Liver (tissue), 9 donors: ENCODE measurements around the gene SEMA6B. TPM values are rescaled to one million over a fixed set of nuclear protein-coding genes. Genes with fewer than 3 reads are reported as not detected.

Experiments used
- DNase-seq: peaks from one replicate; pipeline ENCODE4 v3.0.0-alpha.2; 2017; ENCODE audit warnings: low spot score
- H3K27ac ChIP-seq, 2 donors: one replicate each; pipeline ENCODE4 v1.7.0; 2013; ENCODE audit warnings: inconsistent platforms in 2 of 2, low read length in 2 of 2, control low read depth in 1 of 2, low read depth in 1 of 2, mild to moderate bottlenecking in 1 of 2
- H3K27me3 ChIP-seq, 4 donors: one replicate each; pipeline versions ENCODE4 v1.6.1 to v1.7.0; 2013; ENCODE audit warnings: low read length in 3 of 4, inconsistent platforms in 1 of 4, mild to moderate bottlenecking in 1 of 4, moderate library complexity in 1 of 4; ENCODE audit not compliant: control insufficient read depth in 4 of 4, insufficient read depth in 4 of 4
- H3K36me3 ChIP-seq, 4 donors: one replicate each; pipeline versions ENCODE4 v1.6.1 to v1.7.0; 2013; ENCODE audit warnings: low read length in 3 of 4, mild to moderate bottlenecking in 3 of 4, low read depth in 1 of 4, moderate library complexity in 1 of 4; ENCODE audit not compliant: control insufficient read depth in 4 of 4, insufficient read depth in 3 of 4
- H3K4me1 ChIP-seq, 4 donors: one replicate each; pipeline versions ENCODE4 v1.6.1 to v1.7.0; 2013; ENCODE audit warnings: low read length in 3 of 4, mild to moderate bottlenecking in 3 of 4, moderate library complexity in 1 of 4; ENCODE audit not compliant: control insufficient read depth in 4 of 4, insufficient read depth in 4 of 4
- H3K4me3 ChIP-seq, 3 donors: one replicate each; pipeline versions ENCODE4 v1.6.1 to v1.7.0; 2013; ENCODE audit warnings: low read length in 3 of 3, control low read depth in 1 of 3, low read depth in 1 of 3, mild to moderate bottlenecking in 1 of 3
- H3K9ac ChIP-seq, 2 donors: one replicate each; pipeline ENCODE4 v1.7.0; 2013; ENCODE audit warnings: low read length in 2 of 2, mild to moderate bottlenecking in 2 of 2, moderate library complexity in 2 of 2, control low read depth in 1 of 2, low read depth in 1 of 2
- H3K9me3 ChIP-seq, 4 donors: one replicate each; pipeline versions ENCODE4 v1.6.1 to v1.7.0; 2013; ENCODE audit warnings: low read length in 3 of 4; ENCODE audit not compliant: control insufficient read depth in 4 of 4
- CTCF ChIP-seq: fragments of 150-350 bp; IDR thresholded peaks from 2 replicates; pipeline ENCODE4 v1.5.1; 2017; ENCODE audit warnings: improper control_type of control experiment, low read depth, low read length; ENCODE audit not compliant: missing input control
- EGR1 ChIP-seq, 2 donors: IDR thresholded peaks; 2 replicates each; pipeline ENCODE4 v1.6.1; 2016 to 2018; ENCODE audit warnings: antibody characterized with exemption in 2 of 2, low read depth in 2 of 2
- FOXA1 ChIP-seq: IDR thresholded peaks from 2 replicates; pipeline ENCODE4 v1.6.1; 2016; ENCODE audit warnings: antibody characterized with exemption
- FOXA2 ChIP-seq: IDR thresholded peaks from 2 replicates; pipeline ENCODE4 v1.6.1; 2016; ENCODE audit warnings: antibody characterized with exemption
- GABPA ChIP-seq, 2 donors: IDR thresholded peaks in 1 of 2; conservative IDR thresholded peaks in 1 of 2; 2 replicates each; pipeline ENCODE4 v1.6.1; 2016; ENCODE audit warnings: antibody characterized with exemption in 2 of 2, mild to moderate bottlenecking in 1 of 2, moderate library complexity in 1 of 2
- HNF4A ChIP-seq, 2 donors: conservative IDR thresholded peaks; 2 replicates each; pipeline ENCODE4 v1.6.1; 2016; ENCODE audit warnings: antibody characterized with exemption in 2 of 2, mild to moderate bottlenecking in 2 of 2
- HNF4G ChIP-seq: IDR thresholded peaks from 2 replicates; pipeline ENCODE4 v1.6.1; 2016; ENCODE audit warnings: antibody characterized with exemption
- JUND ChIP-seq, 2 donors: IDR thresholded peaks; 2 replicates each; pipeline ENCODE4 v1.6.1; 2016; ENCODE audit warnings: antibody characterized with exemption in 2 of 2
- REST ChIP-seq: IDR thresholded peaks from 2 replicates; pipeline ENCODE4 v1.6.1; 2016; ENCODE audit warnings: antibody characterized with exemption, mild to moderate bottlenecking
- SP1 ChIP-seq: IDR thresholded peaks from 2 replicates; pipeline ENCODE4 v1.6.1; 2018; ENCODE audit warnings: antibody characterized with exemption, mild to moderate bottlenecking
- WGBS: extraction: QIAGEN DNeasy Blood & Tissue Kit; methylation state at CpG from one replicate; pipeline ENCODE4 v1.1.7; 2013; 5-methylcytosine and 5-hydroxymethylcytosine counted together
- polyA plus RNA-seq, 2 donors: library from polyadenylated mRNA; stranded (reverse) in 1 of 2; unstranded in 1 of 2; fragments of 200-250 nt in 1 of 2; fragments of >200 nt in 1 of 2; fragmentation: Nextera tagmentation in 1 of 2; extraction: Ambion mirVana in 1 of 2; gene quantifications; one replicate each; pipeline versions ENCODE4 v1.2.1 to v1.2.3, GENCODE V29; 2013 to 2015
- total RNA-seq, 2 donors: library from RNA; depleted of rRNA; stranded (reverse); fragments of >200 nt; gene quantifications; one replicate each; pipeline ENCODE4 v1.2.3, GENCODE V29; 2014
- donor health status: healthy.
- donor health status: healthy.
- donor health status: healthy.
- donor health status: healthy.
- donor health status: healthy.

Gene SEMA6B
- total and polyA plus RNA-seq, 4 donors = 0.58 to 3.2 (median 2.9) TPM

- peaks cover 2 to 25% (median 10%) of the 10 kb centered on the region in 4 donors for H3K4me1 ChIP-seq
- no peaks in the 10 kb centered on the region for H3K27me3 ChIP-seq
- WGBS = 86% methylated on average over 9 of the region's 9 CpGs
- H3K9ac ChIP-seq = no peak overlapping the region
- H3K27ac ChIP-seq = peak overlapping the region; percentile 13 to 62
- TF ChIP-seq JUND (IDR thresholded peaks at IDR 0.05) = peak in 1 of 2 donors; percentile 12
- no peak for TF ChIP-seq FOXA1
- no peak for TF ChIP-seq SP1
- no peak for TF ChIP-seq REST
- no peak for TF ChIP-seq HNF4G
- H3K9me3 ChIP-seq = no peaks in the 10 kb centered on the region
- DNase-seq = no peak
- peaks cover 0 to 5% (median 1%) of the 10 kb centered on the region in 4 donors for H3K36me3 ChIP-seq
- no peak overlapping the region for H3K4me3 ChIP-seq
Measured at GRCh38 chr19:4533835-4534424, 25.6 kb downstream of the SEMA6B start.

- 87% methylated on average over 9 of the region's 9 CpGs for WGBS
- TF ChIP-seq SP1 = no peak
- no peak for TF ChIP-seq CTCF
- TF ChIP-seq GABPA (IDR thresholded peaks at IDR 0.05 in 1 of 2, conservative IDR thresholded peaks at IDR 0.05 in 1 of 2) = no peak
- TF ChIP-seq HNF4G = no peak
- TF ChIP-seq JUND (IDR thresholded peaks at IDR 0.05) = no peak
- TF ChIP-seq REST = no peak
- TF ChIP-seq FOXA2 = no peak
- TF ChIP-seq EGR1 (IDR thresholded peaks at IDR 0.05; ENCODE audit: low read depth in 2 of 2) = no peak
- TF ChIP-seq HNF4A (conservative IDR thresholded peaks at IDR 0.05) = no peak
- no peak for TF ChIP-seq FOXA1
- Histone ChIP-seq H3K9me3 (no peaks in the 10 kb centered on the region), H3K36me3 (peaks cover 0 to 8% (median 3%) of the 10 kb centered on the region in 4 donors), H3K27me3 (no peaks in the 10 kb centered on the region), H3K4me1 (peaks cover 2 to 25% (median 10%) of the 10 kb centered on the region in 4 donors), H3K4me3 (no peak overlapping the region), H3K27ac (peak overlapping the region in 1 of 2 donors; percentile 62), H3K9ac (no peak overlapping the region)
- no peak for DNase-seq
Measured at GRCh38 chr19:4533334-4533733, 26.1 kb downstream of the SEMA6B start.
